ENCODE measurements around the gene PACRG. TPM values are rescaled to one million over a fixed set of nuclear protein-coding genes. Genes with fewer than 3 reads are reported as not detected.

The PACRG gene
- total and polyA plus RNA-seq, 10 of the 15 experiments (the other 5 are each of a cell fraction or from before 2014, with no cell fraction given) = not detected

- POLR2A ChIA-PET = no interaction called here
- Histone ChIP-seq H3K4me1 (ENCODE audit: control insufficient read depth, insufficient read depth, low read length) (no peaks in the 10 kb centered on the region), H3K27ac (ENCODE audit: control insufficient read depth, insufficient read depth) (no peak overlapping the region), H3K9me3 (replicated peaks; ENCODE audit: control insufficient read depth, insufficient read depth, low read length) (no peaks in the 10 kb centered on the region), H3K4me3 (no peak overlapping the region), H3K36me3 (ENCODE audit: control insufficient read depth in 2 of 2, insufficient read depth in 2 of 2, low read length in 1 of 2) (no peaks in the 10 kb centered on the region), H3K9ac (ENCODE audit: control insufficient read depth, insufficient read depth, low read length) (no peak overlapping the region), H4K20me1 (ENCODE audit: control insufficient read depth, insufficient read depth) (no peaks in the 10 kb centered on the region), H3K4me2 (ENCODE audit: control insufficient read depth, insufficient read depth) (no peak overlapping the region), H3K79me2 (ENCODE audit: control insufficient read depth, insufficient read depth, low read length) (no peaks in the 10 kb centered on the region), H2AFZ (ENCODE audit: control insufficient read depth, low read depth, low read length) (no peak overlapping the region), H3K27me3 (replicated peaks in 1 of 2; ENCODE audit: control insufficient read depth in 2 of 2, insufficient read depth in 2 of 2, low read length in 1 of 2) (0 out of 4 replicates have a peak, but pooled peaks cover 0 to 2% of the 10 kb centered on the region in 2 experiments)
- RAD21 ChIA-PET (ENCODE audit: unreplicated experiment) = no interaction called here
- CTCF ChIA-PET = no interaction called here
- SMC1A ChIA-PET (ENCODE audit: uncharacterized antibody, unreplicated experiment) = no interaction called here
- FAIRE-seq (no peak), DNase-seq (ENCODE audit: low read depth, low spot score) (no peak), ATAC-seq (no peak)
- in situ Hi-C loops (cut with MboI) = no loop called here
- BruUV-seq (replicated peaks) = no TSS peak
- WGBS (ENCODE audit: insufficient coverage, insufficient replicate concordance, low lambda C conversion rate, missing lambda C conversion rate) = 20% methylated on average over 5 of the region's 5 CpGs
- TF ChIP-seq SPI1 (IDR thresholded peaks at IDR 0.05; ENCODE audit: borderline replicate concordance, insufficient read depth, low read depth, low read length) (no peak), REST (IDR thresholded peaks at IDR 0.05; ENCODE audit: low read depth, low read length) (no peak), NR2F1 (conservative IDR thresholded peaks at IDR 0.05) (no peak), MYC (IDR thresholded peaks at IDR 0.05; ENCODE audit: insufficient read depth, insufficient read length, insufficient replicate concordance, low read length, severe bottlenecking) (no peak), SREBF1 (IDR thresholded peaks at IDR 0.05; ENCODE audit: low read length) (no peak), MEF2B (IDR thresholded peaks at IDR 0.05; ENCODE audit: partially characterized antibody, poor library complexity, severe bottlenecking) (no peak), ZNF622 (IDR thresholded peaks at IDR 0.05) (no peak), TBL1XR1 (IDR thresholded peaks at IDR 0.05; ENCODE audit: low read depth, low read length) (no peak), ZZZ3 (IDR thresholded peaks at IDR 0.05; ENCODE audit: control insufficient read depth, insufficient read length, low read depth) (no peak), LARP7 (IDR thresholded peaks at IDR 0.05) (no peak), ZNF592 (IDR thresholded peaks at IDR 0.05) (no peak), NR2C1 (IDR thresholded peaks at IDR 0.05) (no peak), SMARCA5 (IDR thresholded peaks at IDR 0.05) (no peak), MAX (IDR thresholded peaks at IDR 0.05; ENCODE audit: low read depth, low read length) (no peak)
- intact Hi-C loops (cut with micrococcal nuclease; ENCODE audit: unreplicated experiment) = no loop called here
Observed at GRCh38 chr6:163192591-163192990, 464.8 kb downstream of the PACRG start.
